GM12864 (cell line): Measurements from ENCODE around the gene SH3BP1.

Experiments
- DNase-seq: peaks from one replicate; pipeline ENCODE4 v3.0.0-alpha.2; 2011; ENCODE audit warnings: low read depth
- H3K4me3 ChIP-seq: 2 replicates; pipeline ENCODE4 v1.5.1; 2011; ENCODE audit warnings: mild to moderate bottlenecking, low read depth, low read length, control low read depth
- TF ChIP-seq, protein P1 (sequence below): IDR thresholded peaks from 2 replicates; pipeline ENCODE4 v1.5.1; 2011; ENCODE audit warnings: low read depth, mild to moderate bottlenecking, moderate library complexity, low read length, control low read depth, inconsistent platforms; ENCODE audit errors: missing control alignments

The SH3BP1 gene

DNA sequence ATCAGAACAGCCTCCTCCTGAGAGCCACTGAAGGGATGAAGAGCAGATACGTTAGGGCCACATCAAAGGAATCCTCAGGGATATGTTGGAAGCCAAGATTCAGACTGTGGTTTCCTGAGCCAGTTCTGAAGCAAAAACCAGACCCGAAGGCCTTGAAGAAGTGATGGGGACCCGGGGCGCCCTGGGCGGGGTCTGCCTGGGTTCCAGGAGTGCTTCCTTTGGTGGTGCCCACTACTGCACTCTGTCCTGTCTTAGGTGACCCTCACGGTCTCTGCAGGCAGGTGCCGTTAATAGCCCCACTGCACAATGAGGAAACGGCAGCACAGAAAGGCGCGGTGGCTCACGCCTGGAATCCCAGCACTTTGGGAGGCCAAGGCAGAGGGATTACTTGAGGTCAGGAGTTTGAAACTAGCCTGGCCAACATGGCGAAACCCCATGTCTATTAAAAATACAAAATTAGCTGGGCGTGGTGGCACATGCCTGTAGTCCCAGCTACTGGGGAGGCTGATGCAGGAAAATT is 12.9 kb upstream of the SH3BP1 start:
- TF ChIP-seq, protein P1, sequence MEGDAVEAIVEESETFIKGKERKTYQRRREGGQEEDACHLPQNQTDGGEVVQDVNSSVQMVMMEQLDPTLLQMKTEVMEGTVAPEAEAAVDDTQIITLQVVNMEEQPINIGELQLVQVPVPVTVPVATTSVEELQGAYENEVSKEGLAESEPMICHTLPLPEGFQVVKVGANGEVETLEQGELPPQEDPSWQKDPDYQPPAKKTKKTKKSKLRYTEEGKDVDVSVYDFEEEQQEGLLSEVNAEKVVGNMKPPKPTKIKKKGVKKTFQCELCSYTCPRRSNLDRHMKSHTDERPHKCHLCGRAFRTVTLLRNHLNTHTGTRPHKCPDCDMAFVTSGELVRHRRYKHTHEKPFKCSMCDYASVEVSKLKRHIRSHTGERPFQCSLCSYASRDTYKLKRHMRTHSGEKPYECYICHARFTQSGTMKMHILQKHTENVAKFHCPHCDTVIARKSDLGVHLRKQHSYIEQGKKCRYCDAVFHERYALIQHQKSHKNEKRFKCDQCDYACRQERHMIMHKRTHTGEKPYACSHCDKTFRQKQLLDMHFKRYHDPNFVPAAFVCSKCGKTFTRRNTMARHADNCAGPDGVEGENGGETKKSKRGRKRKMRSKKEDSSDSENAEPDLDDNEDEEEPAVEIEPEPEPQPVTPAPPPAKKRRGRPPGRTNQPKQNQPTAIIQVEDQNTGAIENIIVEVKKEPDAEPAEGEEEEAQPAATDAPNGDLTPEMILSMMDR: no peak
- no peak for DNase-seq
- no peak overlapping the region for H3K4me3 ChIP-seq

DNA sequence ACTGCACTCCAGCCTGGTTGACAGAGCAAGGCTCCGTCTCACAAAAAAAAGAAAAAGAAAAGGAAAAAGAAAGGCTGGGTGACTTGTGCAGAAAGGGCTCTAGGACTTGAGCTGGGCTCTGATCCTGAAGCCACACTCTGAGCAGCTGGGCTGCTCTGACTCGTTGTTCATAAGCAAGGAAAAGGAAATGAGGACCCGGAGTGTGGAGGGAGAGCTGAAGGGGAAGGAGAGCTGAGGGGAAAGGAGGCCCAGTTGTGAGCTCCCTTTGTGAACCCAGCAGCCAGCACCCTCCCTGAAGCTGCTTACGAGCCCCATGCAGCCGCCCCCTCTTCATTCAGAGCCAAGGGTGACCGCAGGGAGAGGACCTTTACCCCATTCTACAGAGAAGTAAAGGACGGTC is 12.3 kb upstream of the SH3BP1 start:
- no peak for DNase-seq
- TF ChIP-seq, protein P1: no peak
- H3K4me3 ChIP-seq: no peak overlapping the region

DNA sequence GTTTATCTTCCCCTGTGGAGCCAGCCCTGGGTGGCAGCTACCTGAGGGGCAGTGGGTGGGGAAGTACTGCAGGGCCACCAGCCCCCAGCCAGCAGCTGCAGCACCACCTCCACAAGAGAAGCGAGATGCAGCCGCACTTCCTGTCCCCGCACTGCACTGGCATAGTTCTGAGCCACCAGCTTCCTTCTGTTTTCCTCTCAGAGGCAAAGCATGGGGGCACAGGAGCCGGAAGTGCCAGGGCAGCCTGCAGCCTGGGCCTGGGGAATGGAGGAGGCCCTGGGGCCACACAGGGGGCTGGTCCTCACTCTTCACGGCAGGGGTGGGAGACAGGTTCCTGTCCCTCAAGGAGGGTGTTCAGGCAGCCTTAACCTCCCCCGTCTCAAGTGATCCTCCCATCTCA is 11.9 kb upstream of the SH3BP1 start:
- no peak for DNase-seq
- H3K4me3 ChIP-seq: no peak overlapping the region
- TF ChIP-seq, protein P1: no peak

DNA sequence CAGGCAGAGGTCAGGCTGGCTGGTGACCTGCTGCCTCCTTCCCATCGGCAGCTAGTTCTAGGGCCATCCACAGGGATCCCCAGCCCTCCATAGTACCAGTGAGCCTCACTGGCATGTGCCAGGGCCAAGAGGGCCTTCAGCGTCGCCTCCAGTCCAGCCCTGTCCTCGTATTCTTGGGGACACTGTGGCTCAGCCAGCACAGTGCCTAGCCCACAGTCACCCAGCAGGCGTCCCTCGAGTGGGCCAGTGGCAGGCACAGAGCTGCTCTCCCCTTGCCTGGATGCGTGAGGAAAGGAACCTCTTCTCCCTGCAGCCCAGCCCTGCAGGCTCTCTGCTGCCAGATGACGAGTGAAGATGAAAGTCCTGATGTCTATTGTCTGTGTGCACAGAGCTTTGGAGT is 10.6 kb upstream of the SH3BP1 start:
- DNase-seq: no peak
- no peak overlapping the region for H3K4me3 ChIP-seq
- TF ChIP-seq, protein P1: no peak

DNA sequence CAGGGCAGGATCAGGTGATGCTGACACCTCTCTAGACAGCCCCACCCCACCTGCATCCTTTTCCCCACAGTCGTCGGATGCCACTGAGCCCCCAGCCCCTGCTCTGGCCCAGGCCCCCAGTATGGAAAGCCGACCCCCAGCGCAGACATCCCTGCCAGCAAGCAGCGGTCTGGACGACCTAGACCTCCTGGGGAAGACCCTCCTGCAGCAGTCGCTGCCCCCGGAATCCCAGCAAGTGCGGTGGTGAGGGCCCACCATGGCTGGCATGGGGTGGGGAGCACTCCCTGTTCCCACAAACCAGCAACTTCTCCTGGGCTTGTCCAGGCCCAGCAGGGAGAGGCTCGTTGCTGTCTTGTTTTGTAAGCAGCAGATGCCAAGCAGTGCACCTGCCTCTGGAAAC is 9.5 kb upstream of the SH3BP1 start:
- no peak overlapping the region for H3K4me3 ChIP-seq
- no peak for DNase-seq
- TF ChIP-seq, protein P1: no peak

DNA sequence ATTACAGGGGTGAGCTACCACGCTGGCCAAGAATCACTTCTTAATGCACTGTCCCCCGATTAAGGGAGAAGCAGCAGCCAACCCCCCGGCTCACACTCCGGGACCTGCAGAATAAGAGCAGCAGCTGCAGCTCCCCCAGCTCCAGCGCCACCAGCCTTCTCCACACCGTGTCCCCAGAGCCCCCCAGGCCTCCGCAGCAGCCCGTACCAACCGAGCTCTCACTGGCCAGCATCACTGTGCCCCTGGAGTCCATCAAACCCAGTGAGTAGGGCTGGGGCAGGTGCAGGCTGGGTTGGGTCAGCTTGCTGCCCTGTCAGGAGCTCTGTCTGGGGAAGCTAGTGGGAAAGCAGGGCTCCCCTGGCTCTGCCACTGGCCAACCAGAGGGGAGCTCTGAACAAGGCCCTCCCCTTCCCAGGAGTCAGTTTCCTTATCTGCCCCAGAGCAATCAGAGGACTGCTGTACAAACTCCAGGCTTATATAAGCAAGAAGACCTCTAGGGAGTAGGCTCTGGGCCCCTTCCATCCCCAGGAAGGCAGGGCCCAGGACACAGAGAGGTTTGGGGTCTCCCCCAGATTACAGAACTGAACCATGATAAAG is 8.5 kb upstream of the SH3BP1 start:
- H3K4me3 ChIP-seq: no peak overlapping the region
- TF ChIP-seq, protein P1: no peak
- DNase-seq: no peak
